Hepatocyte (in vitro differentiated cells): ENCODE measurements around the gene SLC5A1. TPM values are rescaled to one million over a fixed set of nuclear protein-coding genes. Genes with fewer than 3 reads are reported as not detected.

Source experiments
- DNase-seq: peaks from one replicate; pipeline ENCODE4 v3.0.0-alpha.2; 2016; ENCODE audit warnings: low spot score
- H2AFZ ChIP-seq: fragments of 200-600 bp; sonication (generic); 2 replicates; pipeline ENCODE4 v1.6.0; 2016; ENCODE audit warnings: antibody characterized with exemption, mild to moderate bottlenecking
- H3K27ac ChIP-seq: fragments of 200-600 bp; sonication (generic); 2 replicates; pipeline ENCODE4 v1.5.1; 2016; ENCODE audit warnings: mild to moderate bottlenecking
- H3K27me3 ChIP-seq: fragments of 200-600 bp; sonication (generic); 2 replicates; pipeline ENCODE4 v1.6.1; 2016
- H3K36me3 ChIP-seq: fragments of 200-600 bp; sonication (generic); replicated peaks from 2 replicates; pipeline ENCODE4 v1.5.1; 2016; ENCODE audit warnings: low read depth; ENCODE audit not compliant: insufficient read depth
- H3K4me1 ChIP-seq: fragments of 200-600 bp; sonication (generic); 2 replicates; pipeline ENCODE4 v1.5.1; 2016; ENCODE audit warnings: mild to moderate bottlenecking, moderate library complexity; ENCODE audit not compliant: insufficient read depth
- H3K4me2 ChIP-seq: fragments of 200-600 bp; sonication (generic); 2 replicates; pipeline ENCODE4 v1.6.0; 2016
- H3K4me3 ChIP-seq: fragments of 200-600 bp; sonication (generic); 2 replicates; pipeline ENCODE4 v1.5.1; 2016; ENCODE audit warnings: mild to moderate bottlenecking
- H3K79me2 ChIP-seq: fragments of 200-600 bp; sonication (generic); 2 replicates; pipeline ENCODE4 v1.6.0; 2017; ENCODE audit warnings: mild to moderate bottlenecking
- H3K9me2 ChIP-seq: fragments of 200-600 bp; sonication (generic); replicated peaks from 2 replicates; pipeline ENCODE4 v1.6.0; 2017; ENCODE audit warnings: mild to moderate bottlenecking; ENCODE audit not compliant: insufficient read depth
- H3K9me3 ChIP-seq: fragments of 200-600 bp; sonication (generic); 2 replicates; pipeline ENCODE4 v1.5.1; 2016; ENCODE audit warnings: low read depth, mild to moderate bottlenecking
- H4K20me1 ChIP-seq: fragments of 200-600 bp; sonication (generic); 2 replicates; pipeline ENCODE4 v1.6.0; 2016; ENCODE audit warnings: mild to moderate bottlenecking; ENCODE audit not compliant: insufficient read depth, poor library complexity, severe bottlenecking
- EZH2 ChIP-seq: fragments of 200-600 bp; sonication (generic); IDR thresholded peaks from 2 replicates; pipeline ENCODE4 v1.6.1; 2016; ENCODE audit warnings: antibody characterized with exemption, mild to moderate bottlenecking, borderline replicate concordance
- EZH2phosphoT487 ChIP-seq: fragments of 200-600 bp; sonication (generic); IDR thresholded peaks from one replicate; pipeline ENCODE4 v1.6.1; 2018; ENCODE audit warnings: antibody characterized with exemption, mild to moderate bottlenecking, low read depth, moderate library complexity; ENCODE audit not compliant: unreplicated experiment, severe bottlenecking
- WGBS: methylation state at CpG from one replicate; pipeline ENCODE4 v1.1.6; 2016; ENCODE audit warnings: low lambda C conversion rate; ENCODE audit errors: missing lambda C conversion rate; 5-methylcytosine and 5-hydroxymethylcytosine counted together
- polyA plus RNA-seq: library from polyadenylated mRNA; unstranded; fragments of >200 nt; fragmentation: Nextera tagmentation; extraction: Ambion mirVana; gene quantifications from 2 replicates; pipeline ENCODE4 v1.2.1, GENCODE V29; 2016
- total RNA-seq: library from RNA; depleted of rRNA; stranded (reverse); fragments of >200 nt; gene quantifications from 2 replicates; pipeline ENCODE4 v1.2.3, GENCODE V29; 2014
- TF ChIP-seq, protein P1 (sequence below): fragments of 200-600 bp; sonication (generic); IDR thresholded peaks from 2 replicates; pipeline ENCODE4 v1.5.1; 2016; ENCODE audit warnings: antibody characterized with exemption, mild to moderate bottlenecking; ENCODE audit not compliant: poor library complexity

The SLC5A1 gene
- total and polyA plus RNA-seq, 2 experiments from 2014 or later, result 3.0 to 7.3 TPM

DNA sequence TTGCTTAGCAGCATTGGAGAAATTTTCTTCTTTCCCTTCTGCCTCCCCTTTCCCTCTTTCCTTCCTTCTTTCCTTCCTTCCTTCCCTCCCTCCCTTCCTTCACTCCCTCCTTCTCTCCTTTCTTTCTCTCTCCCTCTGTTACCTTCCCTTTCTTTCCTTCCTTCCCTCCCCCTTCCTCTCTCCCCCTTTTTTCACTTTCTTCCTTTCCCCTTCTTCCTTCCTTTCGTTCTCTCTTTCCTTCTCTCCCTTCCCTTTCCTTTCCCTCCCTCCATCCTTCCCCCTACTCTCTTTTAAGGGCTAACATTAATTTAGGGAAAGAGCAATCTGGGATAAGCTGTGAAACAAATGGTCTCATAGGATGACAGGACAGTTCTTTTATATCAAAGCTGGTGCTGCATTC lies 34.1 kb downstream of the SLC5A1 start:
- H3K9me3 ChIP-seq, result no peaks in the 10 kb centered on the region
- no peaks in the 10 kb centered on the region for H3K36me3 ChIP-seq
- no peaks in the 10 kb centered on the region for H3K79me2 ChIP-seq
- H3K9me2 ChIP-seq, result no peaks in the 10 kb centered on the region
- no peak overlapping the region for H2AFZ ChIP-seq
- no peaks in the 10 kb centered on the region for H4K20me1 ChIP-seq
- no peak overlapping the region for H3K4me2 ChIP-seq
- no peak for DNase-seq
- H3K27me3 ChIP-seq, result no peaks in the 10 kb centered on the region
- 80% methylated on average over 1 of the region's 1 CpG for WGBS
- H3K4me1 ChIP-seq, result peaks cover 32% of the 10 kb centered on the region
- peak overlapping the region; percentile 80 for H3K27ac ChIP-seq
- TF ChIP-seq, protein P1, sequence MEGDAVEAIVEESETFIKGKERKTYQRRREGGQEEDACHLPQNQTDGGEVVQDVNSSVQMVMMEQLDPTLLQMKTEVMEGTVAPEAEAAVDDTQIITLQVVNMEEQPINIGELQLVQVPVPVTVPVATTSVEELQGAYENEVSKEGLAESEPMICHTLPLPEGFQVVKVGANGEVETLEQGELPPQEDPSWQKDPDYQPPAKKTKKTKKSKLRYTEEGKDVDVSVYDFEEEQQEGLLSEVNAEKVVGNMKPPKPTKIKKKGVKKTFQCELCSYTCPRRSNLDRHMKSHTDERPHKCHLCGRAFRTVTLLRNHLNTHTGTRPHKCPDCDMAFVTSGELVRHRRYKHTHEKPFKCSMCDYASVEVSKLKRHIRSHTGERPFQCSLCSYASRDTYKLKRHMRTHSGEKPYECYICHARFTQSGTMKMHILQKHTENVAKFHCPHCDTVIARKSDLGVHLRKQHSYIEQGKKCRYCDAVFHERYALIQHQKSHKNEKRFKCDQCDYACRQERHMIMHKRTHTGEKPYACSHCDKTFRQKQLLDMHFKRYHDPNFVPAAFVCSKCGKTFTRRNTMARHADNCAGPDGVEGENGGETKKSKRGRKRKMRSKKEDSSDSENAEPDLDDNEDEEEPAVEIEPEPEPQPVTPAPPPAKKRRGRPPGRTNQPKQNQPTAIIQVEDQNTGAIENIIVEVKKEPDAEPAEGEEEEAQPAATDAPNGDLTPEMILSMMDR, result no peak
- TF ChIP-seq EZH2, result no peak
- TF ChIP-seq EZH2phosphoT487, result no peak
- no peak overlapping the region for H3K4me3 ChIP-seq

DNA sequence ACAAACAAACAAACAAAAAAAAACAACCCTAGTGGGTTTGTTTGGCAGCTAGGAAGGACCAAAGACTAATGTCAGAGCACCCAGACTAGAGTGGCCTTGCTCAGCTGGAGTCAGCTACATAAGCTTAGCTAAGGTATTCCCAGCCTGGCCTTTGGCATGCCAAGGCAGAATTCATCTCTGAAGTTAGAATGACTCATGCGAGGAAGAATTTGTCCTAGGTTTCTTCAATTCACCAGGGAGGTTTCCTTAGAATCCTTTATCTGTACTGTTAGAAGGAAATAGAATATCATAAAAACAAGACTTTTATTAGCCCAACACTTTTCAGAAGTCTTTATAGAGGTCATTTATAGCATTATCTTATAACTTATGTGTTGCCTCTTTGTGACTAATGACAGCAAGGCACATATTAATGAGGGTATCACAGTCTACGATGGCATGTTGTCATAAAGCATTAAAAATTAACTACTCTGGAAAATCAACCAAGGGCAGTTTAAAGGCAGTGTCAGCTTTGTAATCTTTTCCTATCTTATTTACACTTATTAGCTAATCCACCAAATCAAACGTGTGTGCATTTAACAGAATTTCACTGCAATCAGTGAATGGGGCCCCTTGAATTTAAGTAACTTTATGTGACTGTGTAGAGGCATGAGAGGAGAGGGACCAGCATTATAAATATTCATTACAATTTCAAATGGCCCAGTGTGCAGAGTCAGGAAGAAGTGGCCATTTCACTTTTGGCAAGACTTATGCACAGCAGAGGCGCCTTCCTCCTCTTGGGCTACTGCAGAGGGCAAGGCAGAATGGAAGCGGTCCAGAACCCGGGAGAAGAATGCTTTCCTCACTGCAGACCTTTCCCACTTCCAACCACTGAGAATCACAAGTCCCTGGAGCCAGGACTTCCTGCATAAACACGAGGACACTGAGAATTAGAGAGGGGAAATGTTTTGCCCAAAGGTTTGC lies 36.3 kb downstream of the SLC5A1 start:
- Histone ChIP-seq H3K36me3 (no peaks in the 10 kb centered on the region), H3K27me3 (no peaks in the 10 kb centered on the region), H3K27ac (peak overlapping the region; percentile 80), H3K4me1 (peaks cover 27% of the 10 kb centered on the region), H3K4me3 (no peak overlapping the region), H3K79me2 (no peaks in the 10 kb centered on the region), H3K4me2 (no peak overlapping the region), H4K20me1 (no peaks in the 10 kb centered on the region), H3K9me2 (no peaks in the 10 kb centered on the region), H2AFZ (no peak overlapping the region), H3K9me3 (no peaks in the 10 kb centered on the region)
- no peak for TF ChIP-seq EZH2
- TF ChIP-seq, protein P1, result no peak
- no peak for TF ChIP-seq EZH2phosphoT487
- peak; percentile 86 for DNase-seq
- 56% methylated on average over 7 of the region's 7 CpGs for WGBS

DNA sequence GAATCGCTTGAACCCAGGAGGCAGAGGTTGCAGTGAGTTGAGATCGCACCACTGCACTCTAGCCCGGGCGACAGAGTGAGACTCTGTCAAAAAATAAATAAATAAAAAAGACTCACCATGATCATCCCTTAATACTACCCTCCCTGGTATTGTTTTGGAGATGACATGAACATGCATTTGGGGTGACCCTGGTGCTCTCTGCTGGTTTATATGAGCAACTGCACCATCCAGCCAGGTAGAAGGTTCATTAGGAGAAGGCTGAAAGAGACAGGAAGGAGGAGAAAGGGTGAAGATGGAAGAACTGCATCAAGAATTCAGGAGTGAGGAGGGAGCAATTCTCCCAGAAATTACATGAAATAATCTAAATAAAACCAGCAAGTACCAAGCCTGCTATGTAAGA lies 37.8 kb downstream of the SLC5A1 start:
- H3K4me3 ChIP-seq, result no peak overlapping the region
- H2AFZ ChIP-seq, result no peak overlapping the region
- H3K36me3 ChIP-seq, result no peaks in the 10 kb centered on the region
- H3K79me2 ChIP-seq, result no peaks in the 10 kb centered on the region
- H3K27ac ChIP-seq, result no peak overlapping the region
- TF ChIP-seq, protein P1, result peak; percentile 58
- no peak for TF ChIP-seq EZH2phosphoT487
- DNase-seq, result peak; percentile 68
- 85% methylated on average over 4 of the region's 4 CpGs for WGBS
- no peaks in the 10 kb centered on the region for H3K27me3 ChIP-seq
- H4K20me1 ChIP-seq, result no peaks in the 10 kb centered on the region
- H3K4me2 ChIP-seq, result no peak overlapping the region
- no peaks in the 10 kb centered on the region for H3K9me2 ChIP-seq
- H3K4me1 ChIP-seq, result peaks cover 27% of the 10 kb centered on the region
- H3K9me3 ChIP-seq, result no peaks in the 10 kb centered on the region
